H1 (cell line): ENCODE data around the gene DHRS1. TPM values are rescaled to one million over a fixed set of nuclear protein-coding genes. Genes with fewer than 3 reads are reported as not detected.

Source experiments
- CTCF ChIA-PET: fragments of 300-600 bp; sonication (Branson Sonifier 250); formaldehyde crosslinking; loops from one replicate; lab custom pipeline; 2021; ENCODE audit not compliant: partially characterized antibody; lab: Charles Lee
- POLR2A ChIA-PET: fragments of 300-600 bp; sonication (Branson Sonifier 250); formaldehyde crosslinking; loops from one replicate; lab custom pipeline; 2021; ENCODE audit warnings: inconsistent platforms; ENCODE audit not compliant: partially characterized antibody; lab: Charles Lee
- DNase-seq, 2 experiments: peaks; one replicate each; pipeline versions ENCODE4 v3.0.0 to v3.0.0-alpha.2; 2010 to 2022; ENCODE audit warnings: low spot score in 2 of 2, low read depth in 1 of 2, mixed read lengths in 1 of 2
- FAIRE-seq: peaks from 2 replicates; lab custom pipeline; 2011; peaks lifted over from hg19 to GRCh38; lab: Jason Lieb, UNC
- H2AFZ ChIP-seq: 2 replicates; pipeline ENCODE4 v1.8.1; 2012; ENCODE audit warnings: low read length, inconsistent platforms
- H2AK5ac ChIP-seq: 2 replicates; pipeline ENCODE4 v1.6.1; 2013; ENCODE audit warnings: low read depth, low read length
- H2BK120ac ChIP-seq: replicated peaks from 2 replicates; pipeline ENCODE3; 2013; ENCODE audit warnings: low read depth, low read length, inconsistent platforms
- H2BK12ac ChIP-seq: 2 replicates; pipeline ENCODE4 v1.6.1; 2013; ENCODE audit warnings: low read depth, low read length
- H2BK15ac ChIP-seq: 2 replicates; pipeline ENCODE4 v1.6.1; 2013; ENCODE audit warnings: low read length
- H2BK20ac ChIP-seq: 2 replicates; pipeline ENCODE4 v1.6.1; 2013; ENCODE audit warnings: low read length
- H2BK5ac ChIP-seq: 2 replicates; pipeline ENCODE4 v1.6.1; 2013; ENCODE audit warnings: low read depth, low read length
- H3K14ac ChIP-seq: 2 replicates; pipeline ENCODE4 v1.6.1; 2013; ENCODE audit warnings: inconsistent platforms; ENCODE audit not compliant: insufficient read length
- H3K18ac ChIP-seq: 2 replicates; pipeline ENCODE4 v1.6.1; 2013; ENCODE audit warnings: low read length; ENCODE audit errors: extremely low read depth
- H3K23ac ChIP-seq: 2 replicates; pipeline ENCODE4 v1.6.1; 2013; ENCODE audit warnings: inconsistent platforms; ENCODE audit not compliant: insufficient read length
- H3K23me2 ChIP-seq: 2 replicates; pipeline ENCODE4 v1.6.1; 2013; ENCODE audit warnings: low read depth, low read length
- H3K27ac ChIP-seq: 2 replicates; pipeline ENCODE4 v1.6.1; 2011; ENCODE audit warnings: low read depth, low read length, inconsistent platforms
- H3K27me3 ChIP-seq, 4 experiments: replicated peaks in 1 of 4; 1 replicate in 1 of 4; 2 replicates in 3 of 4; pipeline versions ENCODE4 v1.6.1 to v1.8.1; 2011 to 2013; ENCODE audit warnings: low read length in 3 of 4, mild to moderate bottlenecking in 3 of 4, inconsistent platforms in 2 of 4, mixed read lengths in 2 of 4, moderate library complexity in 1 of 4; ENCODE audit not compliant: control insufficient read depth in 3 of 4, insufficient read depth in 3 of 4; ENCODE audit errors: extremely low read depth in 1 of 4
- H3K36me3 ChIP-seq, 4 experiments: 2 replicates each; pipeline versions ENCODE4 v1.6.1 to v1.8.1; 2011 to 2013; ENCODE audit warnings: mild to moderate bottlenecking in 4 of 4, low read length in 3 of 4, moderate library complexity in 2 of 4, control low read depth in 1 of 4, inconsistent platforms in 1 of 4; ENCODE audit not compliant: insufficient read depth in 4 of 4, control insufficient read depth in 2 of 4
- H3K4ac ChIP-seq: replicated peaks from 2 replicates; pipeline ENCODE3; 2013; ENCODE audit warnings: low read length, low read depth, mixed read lengths, inconsistent platforms; ENCODE audit not compliant: insufficient read length
- H3K4me1 ChIP-seq, 4 experiments: replicated peaks in 1 of 4; 1 replicate in 1 of 4; 2 replicates in 3 of 4; pipeline versions ENCODE4 v1.6.1 to v1.8.1; 2011 to 2013; ENCODE audit warnings: low read length in 3 of 4, inconsistent platforms in 2 of 4, mixed read lengths in 1 of 4; ENCODE audit not compliant: insufficient read depth in 4 of 4, control insufficient read depth in 3 of 4
- H3K4me2 ChIP-seq, 2 experiments: 2 replicates each; pipeline versions ENCODE4 v1.6.1 to v1.8.1; 2011 to 2013; ENCODE audit warnings: low read depth in 2 of 2, low read length in 2 of 2, control low read depth in 1 of 2, inconsistent platforms in 1 of 2, mild to moderate bottlenecking in 1 of 2; ENCODE audit not compliant: insufficient read depth in 1 of 2
- H3K4me3 ChIP-seq, 4 experiments: fragments of 200-600, 300-600 bp in 1 of 4; sonication (generic), shearing (Covaris generic), sonication (Bioruptor Twin) in 1 of 4; 2 replicates each; pipeline versions ENCODE4 v1.5.1 to v1.8.1; 2011 to 2016; ENCODE audit warnings: low read length in 4 of 4, low read depth in 3 of 4, control low read depth in 2 of 4, inconsistent platforms in 2 of 4, mild to moderate bottlenecking in 2 of 4, mixed read lengths in 1 of 4, moderate library complexity in 1 of 4; ENCODE audit not compliant: insufficient read depth in 2 of 4; ENCODE audit errors: extremely low read depth in 1 of 4
- H3K56ac ChIP-seq: replicated peaks from 2 replicates; pipeline ENCODE3; 2013; ENCODE audit warnings: low read depth, mild to moderate bottlenecking, mixed read lengths, low read length, inconsistent platforms; ENCODE audit not compliant: insufficient read length
- H3K79me1 ChIP-seq: 2 replicates; pipeline ENCODE4 v1.6.1; 2013; ENCODE audit warnings: low read depth, low read length, control low read depth
- H3K79me2 ChIP-seq, 2 experiments: 2 replicates each; pipeline versions ENCODE4 v1.6.1 to v1.8.1; 2012 to 2013; ENCODE audit warnings: low read length in 2 of 2, mild to moderate bottlenecking in 2 of 2, inconsistent platforms in 1 of 2; ENCODE audit not compliant: insufficient read depth in 2 of 2, control insufficient read depth in 1 of 2
- H3K9ac ChIP-seq, 4 experiments: replicated peaks in 1 of 4; 1 replicate in 1 of 4; 2 replicates in 3 of 4; pipeline versions ENCODE4 v1.6.1 to v1.8.1; 2011 to 2013; ENCODE audit warnings: low read depth in 3 of 4, low read length in 3 of 4, control low read depth in 2 of 4, mild to moderate bottlenecking in 2 of 4, moderate library complexity in 2 of 4, inconsistent platforms in 1 of 4; ENCODE audit errors: extremely low read depth in 1 of 4
- H3K9me3 ChIP-seq, 2 experiments: 2 replicates each; pipeline versions ENCODE4 v1.6.1 to v1.8.1; 2012 to 2013; ENCODE audit warnings: mild to moderate bottlenecking in 2 of 2, moderate library complexity in 2 of 2, control low read depth in 1 of 2, inconsistent platforms in 1 of 2, low read depth in 1 of 2, low read length in 1 of 2, mixed read lengths in 1 of 2; ENCODE audit not compliant: insufficient read depth in 2 of 2
- H4K20me1 ChIP-seq, 2 experiments: replicated peaks in 1 of 2; 2 replicates each; pipeline versions ENCODE3 to v1.8.1; 2011 to 2013; ENCODE audit warnings: inconsistent platforms in 2 of 2, low read length in 2 of 2, mild to moderate bottlenecking in 1 of 2; ENCODE audit not compliant: insufficient read depth in 2 of 2, control insufficient read depth in 1 of 2
- H4K5ac ChIP-seq: 2 replicates; pipeline ENCODE4 v1.6.1; 2013; ENCODE audit warnings: low read length, low read depth, mixed read lengths, inconsistent platforms; ENCODE audit not compliant: insufficient read length
- H4K8ac ChIP-seq: 2 replicates; pipeline ENCODE4 v1.8.0; 2013; ENCODE audit warnings: mild to moderate bottlenecking, moderate library complexity, low read length, inconsistent platforms; ENCODE audit not compliant: insufficient read depth; ENCODE audit errors: extremely low read depth
- H4K91ac ChIP-seq: replicated peaks from 2 replicates; pipeline ENCODE3; 2013; ENCODE audit warnings: low read length, mixed read lengths, inconsistent platforms; ENCODE audit not compliant: insufficient read length
- CBX8 ChIP-seq: fragments of 300-800, 300-1000 bp; sonication (generic); IDR thresholded peaks from 2 replicates; pipeline ENCODE4 v1.7.1; 2016; ENCODE audit warnings: low read depth, low read length, borderline replicate concordance
- EZH2 ChIP-seq: fragments of 200-600 bp; sonication (generic); IDR thresholded peaks from 2 replicates; pipeline ENCODE4 v1.7.1; 2012; ENCODE audit warnings: low read depth, mild to moderate bottlenecking, moderate library complexity, low read length, inconsistent platforms; ENCODE audit not compliant: severe bottlenecking
- WGBS, 2 experiments: shearing (Covaris generic) in 1 of 2; methylation state at CpG; one replicate each; pipeline versions ENCODE4 v1.1.6 to v1.1.7; 2013 to 2015; ENCODE audit warnings: low lambda C conversion rate in 2 of 2, mixed read lengths in 2 of 2, inconsistent platforms in 1 of 2, low coverage in 1 of 2, missing lambda C conversion rate in 1 of 2; ENCODE audit not compliant: insufficient replicate concordance in 2 of 2, insufficient coverage in 1 of 2, insufficient read length in 1 of 2; ENCODE audit errors: extremely low coverage in 1 of 2, missing lambda C conversion rate in 1 of 2; 5-methylcytosine and 5-hydroxymethylcytosine counted together
- polyA plus RNA-seq, 7 experiments: library from polyadenylated mRNA; depleted of rRNA in 3 of 7; stranded (reverse) in 5 of 7; unstranded in 2 of 7; fragments of >200 nt in 5 of 7; fragments of 200-250 nt in 2 of 7; gene quantifications; 1 replicate in 5 of 7; 2 replicates in 1 of 7; 4 replicates in 1 of 7; pipeline versions ENCODE4 v1.2.1 to v1.2.3, GENCODE V29; 2011 to 2013; ENCODE audit warnings: missing spikeins in 2 of 7, mixed read lengths in 2 of 7
- total RNA-seq: library from RNA; stranded (reverse); fragmentation: NEBNext Ultra II Directional; extraction: Animal tissue kit (Norgen Biotek cat#: 25700); gene quantifications from 2 replicates; pipeline ENCODE4 v1.2.1, GENCODE V29; 2021
- TF ChIP-seq, protein P1 (sequence below): IDR thresholded peaks from 2 replicates; pipeline ENCODE4 v1.6.1; 2011; ENCODE audit warnings: low read depth, mild to moderate bottlenecking, low read length; ENCODE audit not compliant: insufficient read depth

Gene DHRS1
- total and polyA plus RNA-seq, 2 of the 8 experiments (the other 6 are each of a cell fraction or from before 2014, with no cell fraction given), result 8.8 to 31.7 TPM

DNA sequence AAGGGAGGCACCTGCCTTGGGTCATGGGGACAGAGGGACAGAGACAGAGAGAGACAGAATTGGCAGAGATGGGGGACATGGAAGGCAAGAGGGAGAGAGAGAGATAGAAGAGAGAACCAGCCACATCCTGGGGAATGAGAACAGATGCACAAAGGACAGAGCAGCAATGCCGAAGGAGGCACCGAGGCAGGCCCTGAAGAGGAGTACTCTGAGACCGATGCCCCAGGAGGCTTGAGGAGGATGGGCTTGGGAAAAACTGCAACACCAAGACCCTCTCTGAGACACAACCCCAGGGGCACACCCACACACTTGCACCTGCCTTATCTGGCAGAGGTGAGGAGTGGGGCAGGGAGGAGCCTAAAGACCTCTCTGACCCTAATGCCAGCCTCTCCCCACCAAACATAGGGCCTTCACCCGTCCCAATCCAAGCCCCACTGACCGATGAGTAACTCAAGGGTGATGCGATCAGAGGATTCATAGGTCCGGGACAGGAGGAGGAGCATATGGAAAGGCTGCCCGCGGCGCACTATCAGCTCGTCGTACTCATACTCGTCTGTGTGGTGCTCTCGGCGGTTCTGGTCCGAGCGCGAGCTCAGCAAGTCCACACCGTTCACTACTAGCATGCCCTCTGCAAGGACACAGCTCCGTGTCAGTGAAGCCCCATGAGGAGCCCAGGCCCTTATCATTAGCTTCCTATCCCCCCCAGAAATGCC is 38.2 kb downstream of the DHRS1 start:
- ChIA-PET CTCF (interaction anchor here (0.6 to 6.2 kb wide), 15 partner anchors 8 to 1285 kb away, joined by 3 to 30 read pairs (median 5); partner anchors contain the start of genes CIDEB, RABGGTA and TINF2), POLR2A (interaction anchor here (0.8 to 3.9 kb wide), 10 partner anchors 10 to 66 kb away, joined by 3 to 14 read pairs (median 4); partner anchors contain the start of genes RABGGTA, TINF2 and TM9SF1)
- no peaks in the 10 kb centered on the region; a peak in 1 of 7 replicates for H3K27me3 ChIP-seq
- no peak overlapping the region for H3K4me2 ChIP-seq
- peaks cover 0 to 2% of the 10 kb centered on the region in 2 experiments for H4K20me1 ChIP-seq
- no peak overlapping the region for H3K4ac ChIP-seq
- FAIRE-seq (no peak), DNase-seq (no peak)
- H2BK15ac ChIP-seq, result no peak overlapping the region
- H3K14ac ChIP-seq, result no peak overlapping the region
- H3K56ac ChIP-seq, result no peak overlapping the region
- 84% methylated on average over 20 of the region's 20 CpGs; no CpG with 5 or more reads in 1 of the 2 experiments for WGBS, 2 experiments
- H3K79me1 ChIP-seq, result no peaks in the 10 kb centered on the region
- no peak overlapping the region; the same call in 1 of the 2 replicates for H2BK5ac ChIP-seq
- no peaks in the 10 kb centered on the region for H3K9me3 ChIP-seq
- H3K18ac ChIP-seq, result no peak overlapping the region
- no peaks in the 10 kb centered on the region for H3K23me2 ChIP-seq
- H2AK5ac ChIP-seq, result no peak overlapping the region
- no peak overlapping the region for H3K27ac ChIP-seq
- H3K4me1 ChIP-seq, result peaks cover 0 to 2% (median 0%) of the 10 kb centered on the region in 4 experiments; a peak in 1 of 7 replicates
- no peak overlapping the region for H2AFZ ChIP-seq
- H3K9ac ChIP-seq, result no peak overlapping the region; a peak in 1 of 7 replicates
- H2BK120ac ChIP-seq, result no peak overlapping the region
- H3K36me3 ChIP-seq, result no peaks in the 10 kb centered on the region; a peak in 1 of 8 replicates
- H3K23ac ChIP-seq, result no peak overlapping the region
- H3K4me3 ChIP-seq, result no peak overlapping the region
- no peak overlapping the region for H2BK20ac ChIP-seq
- H4K5ac ChIP-seq, result no peak overlapping the region
- H2BK12ac ChIP-seq, result no peak overlapping the region
- no peaks in the 10 kb centered on the region for H3K79me2 ChIP-seq
- no peak overlapping the region for H4K91ac ChIP-seq
- no peak overlapping the region for H4K8ac ChIP-seq
- TF ChIP-seq CBX8 (no peak), EZH2 (no peak)
- TF ChIP-seq, protein P1, sequence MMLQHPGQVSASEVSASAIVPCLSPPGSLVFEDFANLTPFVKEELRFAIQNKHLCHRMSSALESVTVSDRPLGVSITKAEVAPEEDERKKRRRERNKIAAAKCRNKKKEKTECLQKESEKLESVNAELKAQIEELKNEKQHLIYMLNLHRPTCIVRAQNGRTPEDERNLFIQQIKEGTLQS, result no peak
